DLD1 (cell line): Measurements from ENCODE around the gene FAM53A.

ENCODE experiments used
- in situ Hi-C: cut with HindIII; loops from 2 replicates; pipeline ENCODE4 v1.10.0; 2017; ENCODE audit warnings: low sequenced_read_pairs

Gene FAM53A

GRCh38 chr4:1625600-1626138, 58.4 kb downstream of the FAM53A start:
- in situ Hi-C loops: no loop called here

DNA sequence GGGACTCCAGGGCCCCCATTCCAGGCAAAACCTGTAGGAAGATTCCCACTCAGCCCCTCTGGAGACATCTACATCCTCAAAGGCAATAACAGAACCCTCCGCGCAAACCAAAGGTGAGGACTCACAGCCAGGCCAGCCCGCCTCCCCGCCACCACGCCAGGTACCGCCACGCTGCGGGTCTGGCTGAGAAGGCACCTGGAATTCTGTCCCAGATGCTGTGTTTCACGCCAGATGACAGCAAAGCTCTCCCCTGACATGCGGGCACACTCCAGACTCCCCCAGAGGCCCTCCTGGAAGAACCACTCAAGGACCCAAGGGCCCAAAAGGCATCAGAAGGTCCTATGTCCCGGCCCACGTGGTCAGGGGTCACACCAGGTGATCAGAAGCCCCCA, 59.6 kb downstream of the FAM53A start:
- in situ Hi-C loops: no loop called here

GRCh38 chr4:1623821-1624518, 60.1 kb downstream of the FAM53A start:
- in situ Hi-C loops: no loop called here

GRCh38 chr4:1623400-1623799, 60.7 kb downstream of the FAM53A start:
- in situ Hi-C loops: no loop called here

- in situ Hi-C loops: no loop called here
Observed at GRCh38 chr4:1622956-1623355, 61.2 kb downstream of the FAM53A start.

DNA sequence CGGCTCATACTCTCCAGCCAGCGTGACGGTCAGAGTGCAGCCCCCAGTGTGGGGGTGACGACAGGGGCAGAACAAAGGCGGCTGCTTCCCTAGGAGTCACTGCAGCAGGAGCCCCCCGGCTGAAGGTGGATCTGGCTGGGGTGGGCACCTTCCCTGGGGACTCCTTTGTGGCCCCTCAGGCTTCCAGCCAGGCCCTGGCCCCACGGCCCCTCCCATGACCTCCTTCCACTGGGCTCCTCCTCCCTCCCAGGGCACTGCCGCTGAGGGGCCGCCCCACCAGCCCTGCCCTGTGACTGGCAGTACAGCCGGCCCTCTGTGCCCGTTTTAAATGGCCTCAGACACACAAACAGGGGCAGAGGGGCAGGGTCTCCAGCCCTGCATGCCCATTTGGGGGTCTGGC, 61.9 kb downstream of the FAM53A start:
- in situ Hi-C loops: no loop called here

DNA sequence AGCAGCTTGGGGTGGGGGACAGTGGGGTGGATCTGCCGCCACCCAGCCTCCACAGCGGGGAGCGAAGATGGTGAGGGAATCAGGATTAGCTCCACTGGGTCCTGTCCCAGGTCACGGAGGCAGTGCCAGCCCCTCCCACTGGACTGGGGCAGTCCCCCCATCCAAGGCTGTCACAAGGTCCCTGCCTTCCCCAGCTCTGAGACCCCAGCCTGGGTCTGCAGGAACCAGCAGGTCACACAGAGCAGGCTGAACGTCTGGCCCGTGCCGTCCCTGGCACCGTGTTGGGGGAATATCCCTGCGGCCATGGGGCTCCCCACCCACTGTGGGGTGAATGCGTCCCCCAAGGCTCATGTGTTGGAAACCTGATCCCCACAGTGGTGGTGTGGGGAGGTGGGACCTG, 62.6 kb downstream of the FAM53A start:
- in situ Hi-C loops: no loop called here

- in situ Hi-C loops: no loop called here
Observed at GRCh38 chr4:1619151-1619672, 64.9 kb downstream of the FAM53A start.

- in situ Hi-C loops: no loop called here
Observed at GRCh38 chr4:1618438-1618837, 65.7 kb downstream of the FAM53A start.

- in situ Hi-C loops: no loop called here
Observed at GRCh38 chr4:1616557-1616930, 67.6 kb downstream of the FAM53A start.

- in situ Hi-C loops: no loop called here
Observed at GRCh38 chr4:1615786-1616556, 68.1 kb downstream of the FAM53A start.

DNA sequence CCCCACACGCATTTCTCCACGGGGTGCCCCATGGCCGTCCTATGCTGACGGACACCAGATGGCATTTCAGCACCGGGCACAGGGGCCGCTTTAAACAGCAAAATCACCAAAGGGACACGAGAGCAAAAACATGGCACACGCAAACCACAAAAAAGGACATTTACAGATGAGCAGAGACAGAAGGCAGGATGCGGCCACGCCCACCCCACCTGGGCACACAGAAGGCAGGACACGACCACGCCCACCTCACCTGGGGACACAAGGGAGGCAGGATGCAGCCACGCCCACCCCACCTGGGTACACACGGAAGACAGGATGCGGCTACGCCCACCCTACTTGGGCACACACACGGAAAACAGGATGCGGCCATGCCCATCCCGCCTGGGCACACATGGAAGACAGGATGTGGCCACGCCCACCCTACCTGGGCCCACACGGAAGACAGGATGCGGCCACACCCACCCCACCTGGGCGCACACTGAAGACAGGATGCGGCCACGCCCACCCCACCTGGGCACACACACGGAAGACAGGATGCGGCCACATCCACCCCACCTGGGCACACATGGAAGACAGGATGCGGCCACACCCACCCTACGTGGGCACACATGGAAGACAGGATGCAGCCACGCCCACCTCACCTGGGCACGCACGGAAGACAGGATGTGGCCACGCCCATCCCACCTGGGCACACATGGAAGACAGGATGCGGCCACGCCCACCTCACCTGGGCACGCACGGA, 69.1 kb downstream of the FAM53A start:
- in situ Hi-C loops: no loop called here

DNA sequence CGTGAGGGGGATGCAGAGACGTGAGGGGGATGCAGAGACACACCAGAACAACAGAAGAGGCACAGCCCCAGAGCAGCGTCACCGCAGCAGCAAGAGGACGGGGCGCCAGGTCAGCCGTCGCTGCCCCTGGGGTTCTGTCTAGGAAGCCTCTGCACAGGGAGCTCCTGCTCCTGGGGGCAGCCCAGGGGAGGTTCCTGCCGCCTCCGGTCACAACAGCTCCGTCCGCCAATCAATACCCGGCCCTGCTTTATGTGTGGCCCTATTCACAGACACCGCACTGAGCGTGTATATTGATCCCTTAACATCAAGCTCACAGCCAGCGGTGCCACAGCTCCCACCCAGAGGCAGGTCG, 69.6 kb downstream of the FAM53A start:
- in situ Hi-C loops: no loop called here

DNA sequence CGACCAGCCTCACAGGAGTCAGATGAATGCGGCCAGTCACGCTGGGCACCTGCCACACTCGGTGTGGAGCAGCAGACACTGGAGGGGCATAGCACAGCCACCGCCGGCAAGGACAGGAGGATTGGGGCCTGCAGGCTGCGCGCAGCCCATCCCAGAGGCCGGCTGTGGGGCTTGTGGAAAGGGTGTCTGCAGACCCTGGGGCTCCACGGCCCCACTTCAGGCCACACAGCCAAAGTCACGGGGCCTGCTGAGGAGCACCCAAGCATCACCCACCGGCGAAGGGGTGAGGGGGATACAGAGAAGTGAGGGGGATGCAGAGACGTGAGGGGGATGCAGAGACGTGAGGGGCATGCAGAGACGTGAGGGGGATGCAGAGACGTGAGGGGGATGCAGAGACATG, 70.1 kb downstream of the FAM53A start:
- in situ Hi-C loops: no loop called here

DNA sequence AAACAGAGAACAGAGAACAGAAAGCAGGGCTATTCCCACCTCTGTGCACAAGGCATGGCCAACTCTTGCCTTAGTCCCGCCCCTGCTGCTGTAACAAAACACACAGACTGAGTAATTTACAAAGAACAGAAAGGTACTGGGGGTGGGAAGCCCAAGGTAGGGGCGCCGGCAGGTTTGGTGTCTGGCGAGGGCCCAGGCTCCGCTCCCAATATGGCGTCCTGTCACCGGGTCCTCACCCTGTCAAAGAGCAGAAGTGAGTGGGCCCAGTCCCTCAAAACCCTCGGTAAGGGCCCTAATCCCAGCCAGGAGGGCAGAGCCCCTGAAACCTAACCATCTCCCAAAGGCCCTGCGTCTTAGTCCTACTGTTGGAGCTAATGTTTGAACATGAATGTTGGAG, 71.0 kb downstream of the FAM53A start:
- in situ Hi-C loops: no loop called here

DNA sequence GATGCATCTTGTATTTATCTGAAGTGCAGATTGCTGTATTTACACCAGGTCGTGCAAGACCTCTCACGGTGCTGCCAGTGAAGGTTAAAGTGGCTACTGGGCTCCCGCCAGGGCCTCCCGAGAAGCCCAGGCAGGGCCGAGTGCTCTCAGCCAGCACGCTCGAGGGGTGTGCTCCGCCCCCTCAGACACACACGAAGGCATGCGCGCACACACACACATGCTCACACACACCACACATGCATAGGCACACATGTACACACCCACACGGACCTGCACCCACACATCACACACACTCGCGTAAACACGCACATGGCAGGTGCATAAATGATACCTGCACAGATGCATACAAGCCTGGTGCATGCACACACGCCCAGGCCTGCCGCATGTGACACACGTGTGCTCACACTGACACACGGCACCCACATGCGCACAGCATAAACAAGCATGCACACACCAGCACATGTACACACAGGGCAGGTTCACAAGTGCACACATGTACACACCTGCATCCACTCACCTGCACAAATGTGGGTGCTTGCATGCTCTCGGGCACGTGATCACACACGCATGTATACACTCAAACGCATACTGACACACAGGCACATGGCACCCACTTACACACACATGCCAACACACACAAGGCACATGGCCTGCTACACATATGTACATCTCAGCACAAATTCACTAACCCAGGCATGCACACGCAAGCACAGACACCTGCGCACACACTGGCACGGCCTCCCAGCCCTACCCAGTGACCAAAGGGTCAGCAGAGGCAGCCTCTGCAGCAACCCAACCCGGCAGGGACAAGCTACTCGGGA, 71.6 kb downstream of the FAM53A start:
- in situ Hi-C loops: no loop called here

DNA sequence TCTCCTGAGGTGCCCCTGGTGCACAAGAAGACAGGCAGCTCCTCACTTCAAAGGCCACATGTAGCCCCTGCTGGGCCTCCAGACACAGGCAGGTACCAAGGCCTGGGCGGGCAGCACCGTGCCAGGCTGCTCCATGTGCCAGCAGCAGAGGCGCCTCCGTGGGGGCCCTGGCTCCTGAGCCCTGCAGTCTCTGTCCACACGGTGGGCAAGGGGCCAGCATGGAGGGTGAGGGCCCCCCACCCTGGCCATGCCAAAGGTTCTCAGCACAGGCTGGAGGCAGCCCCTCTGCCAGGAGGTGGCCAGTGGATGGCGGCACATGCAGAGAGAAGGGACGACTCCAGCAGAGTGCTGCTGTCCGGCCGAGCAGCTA, 72.6 kb downstream of the FAM53A start:
- in situ Hi-C loops: no loop called here

GRCh38 chr4:1610791-1611500, 73.2 kb downstream of the FAM53A start:
- in situ Hi-C loops: no loop called here

- in situ Hi-C loops: no loop called here
Observed at GRCh38 chr4:1609901-1610790, 74.0 kb downstream of the FAM53A start.
